Lower lobe of right lung (tissue), 2 donors: ENCODE results near the gene SYCP2. TPM values are rescaled to one million over a fixed set of nuclear protein-coding genes. Genes with fewer than 3 reads are reported as not detected.
"Not testable (repeated sequence)": the region's sequence is repeated elsewhere in the genome, so short reads cannot be mapped to it uniquely, and the experiment has no call there.

Experiments used
- ATAC-seq, 2 donors: fragments of 200-7000 bp; cut with Tn5 transposase; one replicate each; pipeline ENCODE4 v1.9.1; 2020 to 2022; ENCODE audit warnings: mild to moderate bottlenecking in 2 of 2, moderate library complexity in 2 of 2
- DNase-seq: peaks from one replicate; pipeline ENCODE4 v3.0.0-alpha.2; 2020
- H3K27ac ChIP-seq: fragments of 200-600 bp; one replicate; pipeline ENCODE4 v1.8.0; 2022
- H3K27me3 ChIP-seq: fragments of 200-600 bp; one replicate; pipeline ENCODE4 v1.8.0; 2022; ENCODE audit warnings: low read depth
- H3K36me3 ChIP-seq: fragments of 200-600 bp; one replicate; pipeline ENCODE4 v1.8.0; 2022; ENCODE audit warnings: mild to moderate bottlenecking
- H3K4me1 ChIP-seq: fragments of 200-600 bp; one replicate; pipeline ENCODE4 v1.8.0; 2022
- H3K4me3 ChIP-seq: fragments of 200-600 bp; one replicate; pipeline ENCODE4 v1.8.0; 2022; ENCODE audit warnings: mild to moderate bottlenecking
- H3K9me3 ChIP-seq: fragments of 200-600 bp; one replicate; pipeline ENCODE4 v1.8.0; 2022
- intact Hi-C: fragments of 100-400 bp; cut with DNase I; formaldehyde crosslinking; loops from one replicate; pipeline ENCODE4 v1.11.0; 2022
- total RNA-seq: library from RNA; stranded (reverse); fragmentation: NEBNext Ultra II Directional; extraction: Animal tissue kit (Norgen Biotek cat#: 25700); gene quantifications from one replicate; pipeline ENCODE4 v1.2.1, GENCODE V29; 2021
- TF ChIP-seq, protein P1 (sequence below): fragments of 200-600 bp; IDR thresholded peaks from one replicate; pipeline ENCODE4 v1.8.0; 2022; ENCODE audit warnings: antibody characterized with exemption, mild to moderate bottlenecking
- donor health status: DM: no; HTN: yes; CAD: no; lungs with severe emphysema.

Gene SYCP2
- total RNA-seq, 1 donor from 2014 or later: 3.5 TPM

DNA sequence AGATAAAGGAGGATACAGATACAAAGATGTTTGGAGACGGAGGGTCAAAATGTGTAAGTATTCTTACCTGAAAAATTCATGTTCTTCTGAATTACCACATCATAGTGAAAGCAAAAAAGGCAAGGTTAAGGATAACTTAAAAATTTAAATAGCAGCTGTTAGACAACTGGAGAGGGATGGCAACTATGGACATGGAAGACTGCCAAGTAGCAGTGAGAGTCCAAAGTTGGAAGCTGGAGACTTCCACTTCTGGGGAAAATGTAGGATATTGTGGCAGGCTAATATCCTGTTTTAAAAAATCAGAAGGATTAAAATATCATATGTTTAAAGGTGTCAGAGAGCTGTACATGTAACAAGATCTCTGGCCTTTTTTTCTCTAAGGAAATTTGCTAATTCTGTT, 29.8 kb downstream of the SYCP2 start:
- no peaks in the 10 kb centered on the region for H3K36me3 ChIP-seq
- H3K9me3 ChIP-seq: no peaks in the 10 kb centered on the region
- DNase-seq (no peak), ATAC-seq (no peak)
- H3K27ac ChIP-seq: no peak overlapping the region
- H3K4me3 ChIP-seq: no peak overlapping the region
- no peaks in the 10 kb centered on the region for H3K4me1 ChIP-seq
- TF ChIP-seq, protein P1, sequence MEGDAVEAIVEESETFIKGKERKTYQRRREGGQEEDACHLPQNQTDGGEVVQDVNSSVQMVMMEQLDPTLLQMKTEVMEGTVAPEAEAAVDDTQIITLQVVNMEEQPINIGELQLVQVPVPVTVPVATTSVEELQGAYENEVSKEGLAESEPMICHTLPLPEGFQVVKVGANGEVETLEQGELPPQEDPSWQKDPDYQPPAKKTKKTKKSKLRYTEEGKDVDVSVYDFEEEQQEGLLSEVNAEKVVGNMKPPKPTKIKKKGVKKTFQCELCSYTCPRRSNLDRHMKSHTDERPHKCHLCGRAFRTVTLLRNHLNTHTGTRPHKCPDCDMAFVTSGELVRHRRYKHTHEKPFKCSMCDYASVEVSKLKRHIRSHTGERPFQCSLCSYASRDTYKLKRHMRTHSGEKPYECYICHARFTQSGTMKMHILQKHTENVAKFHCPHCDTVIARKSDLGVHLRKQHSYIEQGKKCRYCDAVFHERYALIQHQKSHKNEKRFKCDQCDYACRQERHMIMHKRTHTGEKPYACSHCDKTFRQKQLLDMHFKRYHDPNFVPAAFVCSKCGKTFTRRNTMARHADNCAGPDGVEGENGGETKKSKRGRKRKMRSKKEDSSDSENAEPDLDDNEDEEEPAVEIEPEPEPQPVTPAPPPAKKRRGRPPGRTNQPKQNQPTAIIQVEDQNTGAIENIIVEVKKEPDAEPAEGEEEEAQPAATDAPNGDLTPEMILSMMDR: no peak
- intact Hi-C loops: no loop called here
- no peaks in the 10 kb centered on the region for H3K27me3 ChIP-seq

DNA sequence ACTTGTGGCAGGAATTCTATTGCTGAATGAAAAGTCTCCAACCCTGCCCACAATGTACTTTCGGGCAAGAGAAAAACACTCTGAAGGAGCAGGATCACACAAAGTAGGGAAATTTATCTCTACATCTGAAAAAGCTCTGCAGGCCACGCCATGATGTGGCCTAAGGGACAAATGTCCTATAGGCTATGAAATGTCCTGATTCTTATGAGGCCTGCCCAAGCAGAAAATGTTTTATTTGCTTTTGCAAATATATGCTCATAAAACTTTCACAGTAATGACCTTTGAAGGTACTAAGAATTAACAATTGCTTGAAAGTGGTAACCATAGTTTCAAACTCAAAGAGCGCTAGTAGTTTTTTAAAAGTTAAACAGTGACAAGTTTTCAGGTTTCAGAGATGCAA, 31.0 kb downstream of the SYCP2 start:
- intact Hi-C loops: no loop called here
- TF ChIP-seq, protein P1: no peak
- DNase-seq (no peak), ATAC-seq (no peak)
- H3K36me3 ChIP-seq: no peaks in the 10 kb centered on the region
- H3K27ac ChIP-seq: no peak overlapping the region
- H3K4me3 ChIP-seq: no peak overlapping the region
- H3K27me3 ChIP-seq: no peaks in the 10 kb centered on the region
- H3K9me3 ChIP-seq: no peaks in the 10 kb centered on the region
- no peaks in the 10 kb centered on the region for H3K4me1 ChIP-seq

DNA sequence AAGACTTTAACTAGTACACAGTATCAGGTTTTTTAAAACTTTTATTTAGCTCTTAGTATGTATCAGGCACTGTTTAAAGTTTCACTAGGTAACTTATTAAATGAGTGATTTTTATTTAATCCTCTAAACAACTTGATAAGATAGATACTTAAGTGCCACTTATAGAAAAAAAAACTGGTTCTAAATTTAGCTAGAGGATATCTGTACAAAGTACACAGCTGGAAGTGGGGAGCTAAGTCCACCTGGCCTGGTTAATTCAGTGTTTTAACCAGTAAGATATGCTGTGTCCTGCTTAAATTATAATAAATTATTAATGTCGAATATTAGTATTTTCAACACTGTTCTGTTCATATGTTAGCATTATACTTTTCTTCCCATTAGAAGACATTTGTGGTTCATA, 37.5 kb downstream of the SYCP2 start:
- no peak for ATAC-seq
- Histone ChIP-seq H3K4me3 (no peak overlapping the region), H3K4me1 (no peaks in the 10 kb centered on the region), H3K27me3 (no peaks in the 10 kb centered on the region), H3K9me3 (no peaks in the 10 kb centered on the region), H3K36me3 (no peaks in the 10 kb centered on the region), H3K27ac (no peak overlapping the region)
- DNase-seq: no peak
- TF ChIP-seq, protein P1: no peak
- intact Hi-C loops: no loop called here

DNA sequence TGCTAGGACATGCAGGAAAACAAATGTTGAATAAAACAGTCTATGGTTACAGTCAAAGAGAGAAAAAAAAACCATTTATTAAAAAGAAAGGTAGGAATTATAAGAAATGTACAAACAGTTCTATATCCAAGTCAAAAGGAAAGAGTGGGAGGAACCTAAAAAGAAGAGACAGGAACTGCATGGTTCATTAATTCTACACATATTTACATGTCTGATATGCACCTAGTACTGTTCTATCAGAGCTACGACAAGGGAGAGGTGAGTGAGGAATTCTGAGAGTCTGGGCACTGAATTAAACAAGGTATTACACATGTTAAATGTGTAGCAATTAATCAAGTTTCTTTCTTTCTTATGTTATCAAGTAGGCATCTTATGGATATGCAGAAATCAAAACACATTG, 41.9 kb downstream of the SYCP2 start:
- H3K27me3 ChIP-seq: no peaks in the 10 kb centered on the region
- no peaks in the 10 kb centered on the region for H3K9me3 ChIP-seq
- no peak overlapping the region for H3K27ac ChIP-seq
- intact Hi-C loops: no loop called here
- DNase-seq (no peak), ATAC-seq (no peak)
- no peaks in the 10 kb centered on the region for H3K36me3 ChIP-seq
- TF ChIP-seq, protein P1: no peak
- no peak overlapping the region for H3K4me3 ChIP-seq
- H3K4me1 ChIP-seq: no peaks in the 10 kb centered on the region

DNA sequence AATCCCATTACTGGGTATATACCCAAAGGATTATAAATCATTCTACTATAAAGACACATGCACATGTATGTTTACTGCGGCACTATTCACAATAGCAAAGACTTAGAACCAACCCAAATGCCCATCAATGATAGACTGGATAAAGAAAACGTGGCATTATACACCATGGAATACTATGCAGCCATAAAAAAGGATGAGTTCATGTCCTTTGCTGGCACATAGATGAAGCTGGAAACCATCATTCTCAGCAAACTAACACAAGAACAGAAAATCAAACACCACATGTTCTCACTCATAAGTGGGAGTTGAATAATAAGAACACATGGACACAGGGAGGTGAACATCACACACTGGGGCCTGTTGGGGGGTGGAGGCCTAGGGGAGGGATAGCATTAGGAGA, 43.4 kb downstream of the SYCP2 start:
- not testable (repeated sequence) for H3K27me3 ChIP-seq

DNA sequence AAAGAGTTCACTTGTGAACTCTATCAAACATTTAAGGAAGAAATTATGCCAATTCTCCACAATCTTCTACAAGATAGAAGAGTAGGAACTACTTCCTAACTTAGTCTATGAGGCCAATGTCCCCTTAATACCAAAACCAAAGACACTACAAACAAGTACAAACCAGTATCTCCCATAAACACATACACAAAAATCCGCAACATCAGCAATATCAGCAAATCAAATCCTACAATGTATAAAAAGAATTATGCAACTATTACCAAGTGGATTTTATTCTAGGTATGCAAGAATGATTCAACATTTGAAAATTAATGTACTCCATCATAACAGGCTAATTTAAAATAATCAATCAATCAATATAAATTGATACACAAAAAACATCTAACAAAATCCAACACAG, 45.4 kb downstream of the SYCP2 start:
- no peak for ATAC-seq
- no peak overlapping the region for H3K27ac ChIP-seq
- intact Hi-C loops: no loop called here

More for the DNA sequence above, 43.4 kb downstream of the SYCP2 start:
- H3K9me3 ChIP-seq, intact Hi-C loops, H3K36me3 ChIP-seq, ATAC-seq, H3K27ac ChIP-seq, DNase-seq, H3K4me1 ChIP-seq, H3K4me3 ChIP-seq: not testable (repeated sequence)

More for the DNA sequence above, 45.4 kb downstream of the SYCP2 start:
- Histone ChIP-seq H3K9me3 (no peaks in the 10 kb centered on the region), H3K36me3 (no peaks in the 10 kb centered on the region), H3K27me3 (no peaks in the 10 kb centered on the region), H3K4me3 (no peak overlapping the region), H3K4me1 (no peaks in the 10 kb centered on the region)
- TF ChIP-seq, protein P1: no peak
- no peak for DNase-seq
